Measurements from ENCODE around the gene PIANP.
"Not testable (repeated sequence)": the region's sequence is repeated elsewhere in the genome, so short reads cannot be mapped to it uniquely, and the experiment has no call there.

Gene PIANP

DNA sequence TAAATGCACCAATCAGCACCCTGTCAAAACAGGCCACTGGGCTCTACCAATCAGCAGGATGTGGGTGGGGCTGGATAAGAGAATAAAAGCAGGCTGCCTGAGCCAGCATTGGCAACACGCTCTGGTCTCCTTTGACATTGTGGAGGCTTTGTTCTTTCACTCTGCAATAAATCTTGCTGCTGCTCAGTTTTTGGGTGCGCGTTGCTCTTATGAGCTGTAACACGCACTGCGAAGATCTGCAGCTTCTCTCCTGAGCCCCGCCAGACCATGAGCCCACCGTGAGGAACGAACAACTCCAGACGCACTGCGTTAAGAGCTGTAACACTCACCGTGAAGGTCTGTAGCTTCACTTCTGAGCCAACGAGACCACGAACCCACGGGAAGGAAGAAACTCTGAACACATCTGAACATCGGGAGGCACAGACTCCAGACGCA lies 8.4 kb upstream of the PIANP start:
- Histone ChIP-seq H3K4me3 (ENCODE audit: low read length) (no peak overlapping the region), H2AFZ (ENCODE audit: low read length) (no peak overlapping the region), H3K4me1 (ENCODE audit: low read length) (no peaks in the 10 kb centered on the region), H3K27me3 (replicated peaks; ENCODE audit: insufficient read depth, low read length) (peaks cover 13% of the 10 kb centered on the region), H3K79me2 (ENCODE audit: low read length) (no peaks in the 10 kb centered on the region), H3K9me2 (replicated peaks; ENCODE audit: insufficient read depth, low read length) (no peaks in the 10 kb centered on the region), H4K20me1 (ENCODE audit: insufficient read depth, low read length) (no peaks in the 10 kb centered on the region), H3K9ac (ENCODE audit: low read length) (no peak overlapping the region), H3K27ac (ENCODE audit: low read length) (no peak overlapping the region), H3K9me3 (replicated peaks; ENCODE audit: insufficient read depth, low read length) (no peaks in the 10 kb centered on the region), H3F3A (ENCODE audit: insufficient read depth, low read length) (no peaks in the 10 kb centered on the region), H3K36me3 (replicated peaks; ENCODE audit: insufficient read depth, low read length) (no peaks in the 10 kb centered on the region), H3K4me2 (ENCODE audit: low read depth, low read length) (no peak overlapping the region)
- no peak for DNase-seq
- TF ChIP-seq EZH2 (optimal IDR thresholded peaks at IDR 0.05; ENCODE audit: low read depth, low read length) (no peak), EZH2phosphoT487 (IDR thresholded peaks at IDR 0.05; ENCODE audit: low read length) (no peak)
- TF ChIP-seq, protein P1, sequence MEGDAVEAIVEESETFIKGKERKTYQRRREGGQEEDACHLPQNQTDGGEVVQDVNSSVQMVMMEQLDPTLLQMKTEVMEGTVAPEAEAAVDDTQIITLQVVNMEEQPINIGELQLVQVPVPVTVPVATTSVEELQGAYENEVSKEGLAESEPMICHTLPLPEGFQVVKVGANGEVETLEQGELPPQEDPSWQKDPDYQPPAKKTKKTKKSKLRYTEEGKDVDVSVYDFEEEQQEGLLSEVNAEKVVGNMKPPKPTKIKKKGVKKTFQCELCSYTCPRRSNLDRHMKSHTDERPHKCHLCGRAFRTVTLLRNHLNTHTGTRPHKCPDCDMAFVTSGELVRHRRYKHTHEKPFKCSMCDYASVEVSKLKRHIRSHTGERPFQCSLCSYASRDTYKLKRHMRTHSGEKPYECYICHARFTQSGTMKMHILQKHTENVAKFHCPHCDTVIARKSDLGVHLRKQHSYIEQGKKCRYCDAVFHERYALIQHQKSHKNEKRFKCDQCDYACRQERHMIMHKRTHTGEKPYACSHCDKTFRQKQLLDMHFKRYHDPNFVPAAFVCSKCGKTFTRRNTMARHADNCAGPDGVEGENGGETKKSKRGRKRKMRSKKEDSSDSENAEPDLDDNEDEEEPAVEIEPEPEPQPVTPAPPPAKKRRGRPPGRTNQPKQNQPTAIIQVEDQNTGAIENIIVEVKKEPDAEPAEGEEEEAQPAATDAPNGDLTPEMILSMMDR (IDR thresholded peaks at IDR 0.05; ENCODE audit: low read length), result no peak

DNA sequence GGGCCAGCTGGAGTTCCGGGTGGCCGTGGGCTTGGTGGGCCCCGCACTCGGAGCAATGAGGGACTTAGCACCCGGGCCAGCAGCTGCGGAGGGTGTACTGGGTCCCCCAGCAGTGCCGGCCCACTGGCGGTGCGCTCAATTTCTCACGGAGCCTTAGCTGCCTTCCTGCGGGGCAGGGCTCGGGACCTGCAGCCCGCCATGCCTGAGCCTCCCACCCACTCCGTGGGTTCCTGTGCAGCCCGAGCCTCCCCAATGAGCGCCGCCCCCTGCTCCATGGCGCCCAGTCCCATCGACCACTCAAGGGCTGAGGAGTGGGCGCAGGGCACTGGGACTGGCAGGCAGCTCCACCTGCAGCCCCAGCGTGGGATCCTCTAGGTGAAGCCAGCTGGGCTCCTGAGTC lies 7.7 kb upstream of the PIANP start:
- H3K79me2 ChIP-seq (ENCODE audit: low read length); H2AFZ ChIP-seq (ENCODE audit: low read length); H3K27ac ChIP-seq (ENCODE audit: low read length); H3K9me2 ChIP-seq (replicated peaks; ENCODE audit: insufficient read depth, low read length); DNase-seq; H3K36me3 ChIP-seq (replicated peaks; ENCODE audit: insufficient read depth, low read length); H3F3A ChIP-seq (ENCODE audit: insufficient read depth, low read length); H3K9me3 ChIP-seq (replicated peaks; ENCODE audit: insufficient read depth, low read length); H4K20me1 ChIP-seq (ENCODE audit: insufficient read depth, low read length); H3K4me2 ChIP-seq (ENCODE audit: low read depth, low read length); H3K9ac ChIP-seq (ENCODE audit: low read length); H3K4me3 ChIP-seq (ENCODE audit: low read length); H3K4me1 ChIP-seq (ENCODE audit: low read length): not testable (repeated sequence)
- H3K27me3 ChIP-seq (replicated peaks; ENCODE audit: insufficient read depth, low read length), result peaks cover 19% of the 10 kb centered on the region

DNA sequence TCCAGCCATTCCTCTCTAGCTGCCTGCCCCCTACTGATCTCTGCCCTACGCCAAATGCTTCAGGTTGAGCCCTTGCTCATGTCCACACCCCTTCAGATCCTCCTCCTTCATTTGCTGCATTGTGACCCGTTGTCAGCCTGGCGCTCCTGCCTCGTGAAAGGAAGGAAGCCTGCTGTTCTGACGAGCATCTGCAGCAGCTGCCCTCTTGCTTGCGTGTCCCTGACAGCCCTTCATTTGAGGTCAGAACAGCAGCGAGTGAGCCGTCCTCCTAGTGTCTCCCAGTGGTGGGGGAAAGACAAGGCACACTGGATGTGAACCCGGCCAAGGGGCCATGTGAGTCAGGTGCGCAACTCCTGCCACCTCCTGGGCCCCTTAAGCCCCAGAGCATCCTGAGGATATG lies 3.0 kb upstream of the PIANP start:
- Histone ChIP-seq H3K9me2 (replicated peaks; ENCODE audit: insufficient read depth, low read length) (no peaks in the 10 kb centered on the region), H3K4me1 (ENCODE audit: low read length) (no peaks in the 10 kb centered on the region), H2AFZ (ENCODE audit: low read length) (peak overlapping the region; percentile 42; the same call in 1 of the 2 replicates), H4K20me1 (ENCODE audit: insufficient read depth, low read length) (no peaks in the 10 kb centered on the region), H3K79me2 (ENCODE audit: low read length) (no peaks in the 10 kb centered on the region), H3K9ac (ENCODE audit: low read length) (no peak overlapping the region), H3F3A (ENCODE audit: insufficient read depth, low read length) (no peaks in the 10 kb centered on the region), H3K27ac (ENCODE audit: low read length) (no peak overlapping the region), H3K27me3 (replicated peaks; ENCODE audit: insufficient read depth, low read length) (peaks cover 63% of the 10 kb centered on the region), H3K9me3 (replicated peaks; ENCODE audit: insufficient read depth, low read length) (no peaks in the 10 kb centered on the region), H3K4me3 (ENCODE audit: low read length) (no peak overlapping the region), H3K4me2 (ENCODE audit: low read depth, low read length) (no peak overlapping the region; the same call in 1 of the 2 replicates), H3K36me3 (replicated peaks; ENCODE audit: insufficient read depth, low read length) (no peaks in the 10 kb centered on the region)
- no peak for DNase-seq
- TF ChIP-seq, protein P1 (IDR thresholded peaks at IDR 0.05; ENCODE audit: low read length), result 0 out of 2 replicates have a peak, but pooled peaks have one; percentile 3
- TF ChIP-seq EZH2 (optimal IDR thresholded peaks at IDR 0.05; ENCODE audit: low read depth, low read length), result no peak
- TF ChIP-seq EZH2phosphoT487 (IDR thresholded peaks at IDR 0.05; ENCODE audit: low read length), result no peak

DNA sequence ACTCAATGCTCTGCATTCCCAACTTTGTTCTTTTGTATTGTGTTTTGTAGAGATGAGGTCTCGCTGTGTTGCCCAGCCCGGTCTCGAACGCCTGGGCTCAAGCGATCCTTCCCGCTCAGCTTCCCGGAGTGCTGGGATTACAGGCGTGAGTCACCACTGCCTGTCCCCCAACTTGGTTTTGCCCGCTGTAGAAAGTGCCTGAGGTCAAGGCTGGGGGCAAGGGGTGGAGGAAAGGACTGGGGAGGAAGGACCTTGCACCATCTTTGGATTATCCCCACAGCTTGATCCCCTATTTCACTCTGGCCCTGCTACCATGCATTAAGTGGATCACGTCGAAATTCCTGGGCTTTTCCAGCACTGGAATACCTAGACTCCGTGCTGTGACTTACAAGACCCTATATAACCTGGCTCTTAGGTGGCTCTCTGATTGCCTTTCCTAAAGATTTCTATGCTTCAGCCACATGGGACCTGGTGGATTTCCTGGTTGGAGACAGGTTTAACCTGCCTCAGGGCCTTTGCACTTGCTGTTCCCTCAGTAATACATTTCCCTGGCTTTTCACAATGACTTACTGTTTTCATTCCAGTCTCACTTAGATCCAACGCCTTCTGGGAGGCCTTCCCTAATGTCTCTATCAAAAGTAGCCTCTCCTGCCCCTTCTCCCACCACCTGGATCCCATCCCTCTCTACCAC lies 608 bp upstream of the PIANP start:
- Histone ChIP-seq H2AFZ (ENCODE audit: low read length) (no peak overlapping the region), H3K9ac (ENCODE audit: low read length) (no peak overlapping the region), H3K27ac (ENCODE audit: low read length) (no peak overlapping the region), H4K20me1 (ENCODE audit: insufficient read depth, low read length) (no peaks in the 10 kb centered on the region), H3K9me3 (replicated peaks; ENCODE audit: insufficient read depth, low read length) (no peaks in the 10 kb centered on the region), H3K9me2 (replicated peaks; ENCODE audit: insufficient read depth, low read length) (no peaks in the 10 kb centered on the region), H3K4me1 (ENCODE audit: low read length) (no peaks in the 10 kb centered on the region), H3F3A (ENCODE audit: insufficient read depth, low read length) (no peaks in the 10 kb centered on the region), H3K4me3 (ENCODE audit: low read length) (no peak overlapping the region), H3K4me2 (ENCODE audit: low read depth, low read length) (0 out of 2 replicates have a peak overlapping the region, but pooled peaks have one; percentile 10), H3K27me3 (replicated peaks; ENCODE audit: insufficient read depth, low read length) (peaks cover 86% of the 10 kb centered on the region), H3K36me3 (replicated peaks; ENCODE audit: insufficient read depth, low read length) (no peaks in the 10 kb centered on the region), H3K79me2 (ENCODE audit: low read length) (no peaks in the 10 kb centered on the region)
- TF ChIP-seq EZH2 (optimal IDR thresholded peaks at IDR 0.05; ENCODE audit: low read depth, low read length), result no peak
- TF ChIP-seq, protein P1 (IDR thresholded peaks at IDR 0.05; ENCODE audit: low read length), result no peak
- TF ChIP-seq EZH2phosphoT487 (IDR thresholded peaks at IDR 0.05; ENCODE audit: low read length), result no peak
- no peak for DNase-seq
